Ovary (tissue), 9 donors: ENCODE data around the gene ANTXR1. TPM values are rescaled to one million over a fixed set of nuclear protein-coding genes. Genes with fewer than 3 reads are reported as not detected.

ENCODE experiments used
- DNase-seq, 5 donors: peaks; one replicate each; pipeline ENCODE4 v3.0.0-alpha.2; 2019 to 2020
- H3K27ac ChIP-seq, 2 donors: fragments of 200-600 bp; one replicate each; pipeline versions ENCODE4 v1.5.1 to v1.8.0; 2019 to 2022
- H3K27me3 ChIP-seq: fragments of 200-600 bp; one replicate; pipeline ENCODE4 v1.8.0; 2022
- H3K36me3 ChIP-seq: fragments of 200-600 bp; sonication (generic); one replicate; pipeline ENCODE4 v1.5.1; 2019
- H3K4me1 ChIP-seq: one replicate; pipeline ENCODE4 v1.8.1; 2013; ENCODE audit warnings: mild to moderate bottlenecking, moderate library complexity; ENCODE audit not compliant: insufficient read depth
- H3K4me3 ChIP-seq: fragments of 200-600 bp; sonication (generic); one replicate; pipeline ENCODE4 v1.5.1; 2017
- H3K9me3 ChIP-seq, 2 donors: fragments of 200-600 bp in 1 of 2; sonication (generic) in 1 of 2; one replicate each; pipeline versions ENCODE4 v1.5.1 to v1.8.1; 2013 to 2019; ENCODE audit warnings: mild to moderate bottlenecking in 1 of 2, moderate library complexity in 1 of 2
- EP300 ChIP-seq: sonication (generic); formaldehyde crosslinking; IDR thresholded peaks from one replicate; pipeline ENCODE4 v1.6.1; 2017; ENCODE audit warnings: antibody characterized with exemption
- POLR2A ChIP-seq: fragments of 450-650 bp; IDR thresholded peaks from one replicate; pipeline ENCODE4 v1.6.1; 2017; ENCODE audit warnings: antibody characterized with exemption, mild to moderate bottlenecking, moderate library complexity
- whole genome bisulfite sequencing, 3 donors: extraction: QIAGEN DNeasy Blood & Tissue Kit in 1 of 3; methylation state at CpG; one replicate each; pipeline versions ENCODE4 v1.1.5 to v1.1.7; 2013 to 2017; 5-methylcytosine and 5-hydroxymethylcytosine counted together
- intact Hi-C, 4 donors: fragments of 100-400 bp; cut with DNase I; formaldehyde crosslinking; loops; one replicate each; pipeline versions ENCODE4 v1.11.0 to v1.15.1; 2022 to 2023
- polyA plus RNA-seq, 2 donors: library from polyadenylated mRNA; stranded (reverse); fragments of 200-250 nt in 1 of 2; fragments of 350-450 nt in 1 of 2; fragmentation: Illumina TruSeq in 1 of 2; extraction: RNeasy Lipid Tissue Mini Kit (QIAGEN cat#74804) in 1 of 2; gene quantifications; one replicate each; pipeline ENCODE4 v1.2.3, GENCODE V29; 2013 to 2014
- total RNA-seq, 7 donors: library from RNA; depleted of rRNA in 2 of 7; stranded (reverse); fragments of >200 nt in 2 of 7; fragmentation: NEBNext Ultra II Directional in 3 of 7; extraction: Animal tissue kit (Norgen Biotek cat#: 25700) in 3 of 7; gene quantifications; one replicate each; pipeline versions ENCODE4 v1.1.0 to v1.2.4, GENCODE V29; 2016 to 2023
- TF ChIP-seq, protein P1 (sequence below), 3 donors: fragments of 450-650 bp in 2 of 3; fragments of 200-600 bp in 1 of 3; IDR thresholded peaks; one replicate each; pipeline versions ENCODE4 v1.5.1 to v1.8.0; 2016 to 2022; ENCODE audit warnings: antibody characterized with exemption in 3 of 3, mild to moderate bottlenecking in 1 of 3
- donor health status: DM: no; HTN: no; CAD: no; lungs with moderate emphysema.
- donor health status: DM: no; HTN: no; CAD: no.
- donor health status: Bipolar disorder and iron deficiency.
- donor health status: DM: yes; HTN: yes; CAD: no.
- donor health status: DM: no; HTN: no; CAD: no.
- donor health status: DM: yes; HTN: yes; CAD: no.

The ANTXR1 gene
- total and polyA plus RNA-seq, 9 donors: 73.0 to 276 (median 152) TPM

DNA sequence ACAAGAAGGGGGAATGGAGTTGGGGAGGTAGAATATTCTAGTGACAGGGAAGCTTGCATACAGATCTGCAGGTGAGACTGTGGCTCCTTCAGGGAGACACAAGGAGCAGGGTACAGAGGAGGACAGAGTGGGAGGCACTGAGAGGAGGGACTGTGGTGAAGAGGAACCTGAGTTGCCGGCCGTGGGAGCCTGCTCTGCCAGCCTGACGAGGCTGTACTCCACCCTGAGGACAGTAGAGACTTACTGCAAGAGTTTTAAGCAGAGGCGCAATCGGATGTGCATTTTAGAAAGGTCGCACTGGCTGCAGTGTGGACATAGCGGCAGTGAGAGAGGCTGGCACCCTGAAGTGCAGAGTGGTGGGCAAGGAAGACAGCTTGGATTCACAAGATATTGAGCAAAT lies 188.3 kb downstream of the ANTXR1 start:
- Histone ChIP-seq H3K4me1 (peaks cover 41% of the 10 kb centered on the region), H3K36me3 (no peaks in the 10 kb centered on the region), H3K9me3 (no peaks in the 10 kb centered on the region), H3K27ac (peak overlapping the region in 1 of 2 donors; percentile 74), H3K27me3 (no peaks in the 10 kb centered on the region), H3K4me3 (no peak overlapping the region)
- intact Hi-C loops: loop anchor here in 1 of 4 donors (10.0 kb wide), 1 partner anchor 186 kb away; the partner anchor contains the start of gene ANTXR1
- WGBS, 3 donors: 92 to 95% (median 93%) methylated on average over 7 of the region's 7 CpGs
- DNase-seq: no peak
- TF ChIP-seq POLR2A (no peak), EP300 (no peak)
- TF ChIP-seq, protein P1, sequence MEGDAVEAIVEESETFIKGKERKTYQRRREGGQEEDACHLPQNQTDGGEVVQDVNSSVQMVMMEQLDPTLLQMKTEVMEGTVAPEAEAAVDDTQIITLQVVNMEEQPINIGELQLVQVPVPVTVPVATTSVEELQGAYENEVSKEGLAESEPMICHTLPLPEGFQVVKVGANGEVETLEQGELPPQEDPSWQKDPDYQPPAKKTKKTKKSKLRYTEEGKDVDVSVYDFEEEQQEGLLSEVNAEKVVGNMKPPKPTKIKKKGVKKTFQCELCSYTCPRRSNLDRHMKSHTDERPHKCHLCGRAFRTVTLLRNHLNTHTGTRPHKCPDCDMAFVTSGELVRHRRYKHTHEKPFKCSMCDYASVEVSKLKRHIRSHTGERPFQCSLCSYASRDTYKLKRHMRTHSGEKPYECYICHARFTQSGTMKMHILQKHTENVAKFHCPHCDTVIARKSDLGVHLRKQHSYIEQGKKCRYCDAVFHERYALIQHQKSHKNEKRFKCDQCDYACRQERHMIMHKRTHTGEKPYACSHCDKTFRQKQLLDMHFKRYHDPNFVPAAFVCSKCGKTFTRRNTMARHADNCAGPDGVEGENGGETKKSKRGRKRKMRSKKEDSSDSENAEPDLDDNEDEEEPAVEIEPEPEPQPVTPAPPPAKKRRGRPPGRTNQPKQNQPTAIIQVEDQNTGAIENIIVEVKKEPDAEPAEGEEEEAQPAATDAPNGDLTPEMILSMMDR (IDR thresholded peaks at IDR 0.05): no peak

DNA sequence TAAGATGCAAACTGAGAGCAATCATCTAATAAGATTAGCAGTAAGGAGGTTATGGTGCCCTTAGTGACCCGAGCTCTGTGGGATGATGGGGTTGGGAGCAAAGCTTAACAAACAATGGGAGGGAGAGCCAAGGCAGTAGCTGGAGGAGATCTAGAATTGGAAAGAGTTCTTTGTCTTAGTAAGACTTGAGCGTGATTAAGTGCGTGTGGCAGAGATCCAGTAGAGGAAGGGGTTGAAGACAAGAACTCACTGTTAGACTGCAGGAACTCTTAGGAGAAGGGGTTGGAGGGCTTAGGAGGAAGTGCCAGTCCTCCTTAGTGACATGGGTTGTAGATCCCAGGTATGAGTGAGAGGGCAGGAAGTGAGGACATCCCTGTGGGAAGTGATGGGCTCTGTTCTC lies 189.3 kb downstream of the ANTXR1 start:
- WGBS, 3 donors: 67 to 92% (median 84%) methylated on average over 3 of the region's 3 CpGs
- no peaks in the 10 kb centered on the region for H3K36me3 ChIP-seq
- no peaks in the 10 kb centered on the region for H3K9me3 ChIP-seq
- no peak for DNase-seq
- no peak overlapping the region for H3K4me3 ChIP-seq
- no peaks in the 10 kb centered on the region for H3K27me3 ChIP-seq
- intact Hi-C loops: loop anchor here in 1 of 4 donors (10.0 kb wide), 1 partner anchor 188 kb away; the partner anchor contains the start of gene ANTXR1
- H3K4me1 ChIP-seq: peaks cover 35% of the 10 kb centered on the region
- no peak for TF ChIP-seq POLR2A
- H3K27ac ChIP-seq: no peak overlapping the region

DNA sequence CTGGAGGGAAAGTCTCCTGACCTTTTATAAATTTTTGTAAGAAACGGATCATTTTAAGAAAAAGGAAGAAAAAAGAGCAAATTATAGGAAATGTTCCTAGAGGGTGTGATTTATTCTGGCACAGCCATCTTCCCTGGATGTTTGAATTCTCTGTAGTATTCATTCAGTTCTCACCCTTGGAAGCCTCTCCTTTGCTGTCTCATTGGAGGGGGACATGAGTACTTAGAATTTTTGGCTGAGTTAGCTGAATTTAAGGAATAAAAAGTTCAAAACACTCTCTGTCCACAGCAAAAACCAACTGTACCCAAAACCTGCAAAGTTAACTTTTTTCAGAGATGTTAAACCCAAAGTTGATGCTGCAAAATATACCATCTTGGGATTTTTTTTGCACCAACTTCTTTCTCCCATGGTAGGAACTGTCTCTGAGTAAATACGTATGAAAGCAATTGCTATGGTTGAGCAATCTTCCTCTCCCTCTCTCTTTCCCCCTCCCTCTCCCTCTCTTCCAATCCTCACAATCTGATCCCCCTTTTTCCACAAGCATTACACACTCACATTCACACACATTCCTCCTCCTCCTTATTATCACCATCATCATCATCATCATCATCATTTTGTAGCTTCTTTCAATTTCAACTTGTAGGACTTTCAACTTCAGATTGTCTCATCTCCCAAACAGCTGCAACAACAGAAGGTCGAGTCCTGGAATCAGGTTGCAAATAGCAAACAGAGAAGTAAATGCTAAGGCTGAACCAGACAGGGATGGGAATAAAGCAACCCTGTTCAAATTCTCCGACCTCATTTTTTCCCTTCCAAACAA lies 190.4 kb downstream of the ANTXR1 start:
- intact Hi-C loops: loop anchor here in 1 of 4 donors (10.0 kb wide), 1 partner anchor 189 kb away; the partner anchor contains the start of gene ANTXR1

DNA sequence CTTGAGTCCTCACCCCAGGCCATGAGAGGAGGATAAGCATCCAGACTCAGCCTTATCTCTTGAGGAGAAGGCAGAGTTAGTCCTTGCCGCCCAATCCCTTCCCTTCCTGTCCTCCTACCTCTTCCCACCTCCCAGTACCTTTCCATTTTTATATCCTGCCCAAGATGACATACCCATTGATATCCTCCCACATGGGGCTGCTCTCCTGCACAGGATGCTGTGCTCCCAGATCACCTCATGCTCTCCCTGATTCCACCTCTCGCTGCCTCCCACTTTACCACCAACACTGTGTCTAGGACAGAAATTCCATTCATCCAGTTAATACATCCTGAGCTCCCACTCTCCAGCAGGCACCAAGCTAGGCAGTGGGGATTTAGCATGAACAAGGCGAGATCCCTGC lies 191.7 kb downstream of the ANTXR1 start:
- Histone ChIP-seq H3K27me3 (no peaks in the 10 kb centered on the region), H3K9me3 (no peaks in the 10 kb centered on the region), H3K27ac (peak overlapping the region in 1 of 2 donors; percentile 44), H3K4me3 (no peak overlapping the region), H3K36me3 (no peaks in the 10 kb centered on the region), H3K4me1 (peaks cover 30% of the 10 kb centered on the region)
- 41 to 60% (median 57%) methylated on average over 3 of the region's 3 CpGs for WGBS, 3 donors
- intact Hi-C loops: loop anchor here in 1 of 4 donors (10.0 kb wide), 1 partner anchor 190 kb away; the partner anchor contains the start of gene ANTXR1
- DNase-seq: no peak
- TF ChIP-seq POLR2A (no peak), EP300 (no peak)
- TF ChIP-seq, protein P1 (IDR thresholded peaks at IDR 0.05): no peak

More for the DNA sequence above, 190.4 kb downstream of the ANTXR1 start:
- TF ChIP-seq POLR2A: no peak
- TF ChIP-seq, protein P1 (IDR thresholded peaks at IDR 0.05): no peak
- no peak for TF ChIP-seq EP300
- no peaks in the 10 kb centered on the region for H3K36me3 ChIP-seq
- no peak overlapping the region for H3K4me3 ChIP-seq
- H3K4me1 ChIP-seq: peaks cover 35% of the 10 kb centered on the region
- DNase-seq: no peak
- H3K9me3 ChIP-seq: no peaks in the 10 kb centered on the region
- no peaks in the 10 kb centered on the region for H3K27me3 ChIP-seq
- 46 to 66% (median 56%) methylated on average over 4 of the region's 4 CpGs for WGBS, 3 donors
- H3K27ac ChIP-seq: no peak overlapping the region
